Ishikawa (cell line): Measurements from ENCODE around the gene PDZD2.

Experiments used
- CEBPB ChIP-seq: IDR thresholded peaks from 2 replicates; pipeline ENCODE4 v1.6.1; 2012
- CREB1 ChIP-seq: IDR thresholded peaks from 2 replicates; pipeline ENCODE4 v1.6.1; 2012; ENCODE audit warnings: low read depth
- EGR1 ChIP-seq: IDR thresholded peaks from 2 replicates; pipeline ENCODE4 v1.6.1; 2012
- EP300 ChIP-seq: IDR thresholded peaks from 2 replicates; pipeline ENCODE4 v1.6.1; 2012; ENCODE audit warnings: borderline replicate concordance
- FOXM1 ChIP-seq: IDR thresholded peaks from 2 replicates; pipeline ENCODE4 v1.6.1; 2012; ENCODE audit warnings: low read depth, borderline replicate concordance
- NFIC ChIP-seq: IDR thresholded peaks from 2 replicates; pipeline ENCODE4 v1.6.1; 2012
- RAD21 ChIP-seq: IDR thresholded peaks from 2 replicates; pipeline ENCODE4 v1.6.1; 2012; ENCODE audit warnings: low read depth
- TAF1 ChIP-seq: IDR thresholded peaks from 2 replicates; pipeline ENCODE4 v1.6.1; 2012; ENCODE audit warnings: low read depth, mild to moderate bottlenecking
- TCF12 ChIP-seq: IDR thresholded peaks from 2 replicates; pipeline ENCODE4 v1.6.1; 2012; ENCODE audit warnings: low read depth
- TEAD4 ChIP-seq: IDR thresholded peaks from 2 replicates; pipeline ENCODE4 v1.6.1; 2012
- YY1 ChIP-seq: IDR thresholded peaks from 2 replicates; pipeline ENCODE4 v1.6.1; 2012; ENCODE audit warnings: low read depth
- ZBTB7A ChIP-seq: IDR thresholded peaks from 2 replicates; pipeline ENCODE4 v1.6.1; 2012; ENCODE audit warnings: low read depth
- TF ChIP-seq, protein P1 (sequence below): IDR thresholded peaks from 2 replicates; pipeline ENCODE4 v1.6.1; 2012; ENCODE audit warnings: low read depth, mild to moderate bottlenecking
- TF ChIP-seq, protein P2 (sequence below): IDR thresholded peaks from 2 replicates; pipeline ENCODE4 v1.6.1; 2012
- TF ChIP-seq, protein P3 (sequence below): IDR thresholded peaks from 2 replicates; pipeline ENCODE4 v1.6.1; 2012

The PDZD2 gene

DNA sequence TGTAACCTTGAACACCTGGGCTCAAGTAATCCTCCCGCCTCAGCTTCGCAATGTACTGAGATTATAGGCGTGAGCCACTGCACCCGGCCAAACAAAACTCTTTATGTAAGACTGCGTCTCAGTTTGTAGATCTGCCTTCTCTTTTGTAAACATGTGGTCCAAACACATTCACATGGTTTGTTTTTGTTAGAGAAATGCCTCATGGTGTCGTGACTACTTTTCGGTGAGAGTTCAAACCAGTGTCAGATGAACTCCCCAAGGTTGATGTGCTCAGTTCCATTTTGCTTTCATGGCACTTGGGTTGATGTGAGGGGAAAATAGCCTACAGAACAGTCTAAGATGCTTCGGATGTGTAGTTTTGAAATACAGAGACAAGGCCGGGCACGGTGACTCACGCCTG lies 303.6 kb downstream of the PDZD2 start:
- TF ChIP-seq YY1 (no peak), RAD21 (no peak), CEBPB (no peak), FOXM1 (no peak), EGR1 (no peak), EP300 (no peak), ZBTB7A (no peak), NFIC (no peak)
- TF ChIP-seq, protein P1, sequence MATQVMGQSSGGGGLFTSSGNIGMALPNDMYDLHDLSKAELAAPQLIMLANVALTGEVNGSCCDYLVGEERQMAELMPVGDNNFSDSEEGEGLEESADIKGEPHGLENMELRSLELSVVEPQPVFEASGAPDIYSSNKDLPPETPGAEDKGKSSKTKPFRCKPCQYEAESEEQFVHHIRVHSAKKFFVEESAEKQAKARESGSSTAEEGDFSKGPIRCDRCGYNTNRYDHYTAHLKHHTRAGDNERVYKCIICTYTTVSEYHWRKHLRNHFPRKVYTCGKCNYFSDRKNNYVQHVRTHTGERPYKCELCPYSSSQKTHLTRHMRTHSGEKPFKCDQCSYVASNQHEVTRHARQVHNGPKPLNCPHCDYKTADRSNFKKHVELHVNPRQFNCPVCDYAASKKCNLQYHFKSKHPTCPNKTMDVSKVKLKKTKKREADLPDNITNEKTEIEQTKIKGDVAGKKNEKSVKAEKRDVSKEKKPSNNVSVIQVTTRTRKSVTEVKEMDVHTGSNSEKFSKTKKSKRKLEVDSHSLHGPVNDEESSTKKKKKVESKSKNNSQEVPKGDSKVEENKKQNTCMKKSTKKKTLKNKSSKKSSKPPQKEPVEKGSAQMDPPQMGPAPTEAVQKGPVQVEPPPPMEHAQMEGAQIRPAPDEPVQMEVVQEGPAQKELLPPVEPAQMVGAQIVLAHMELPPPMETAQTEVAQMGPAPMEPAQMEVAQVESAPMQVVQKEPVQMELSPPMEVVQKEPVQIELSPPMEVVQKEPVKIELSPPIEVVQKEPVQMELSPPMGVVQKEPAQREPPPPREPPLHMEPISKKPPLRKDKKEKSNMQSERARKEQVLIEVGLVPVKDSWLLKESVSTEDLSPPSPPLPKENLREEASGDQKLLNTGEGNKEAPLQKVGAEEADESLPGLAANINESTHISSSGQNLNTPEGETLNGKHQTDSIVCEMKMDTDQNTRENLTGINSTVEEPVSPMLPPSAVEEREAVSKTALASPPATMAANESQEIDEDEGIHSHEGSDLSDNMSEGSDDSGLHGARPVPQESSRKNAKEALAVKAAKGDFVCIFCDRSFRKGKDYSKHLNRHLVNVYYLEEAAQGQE, result no peak
- TF ChIP-seq, protein P2, sequence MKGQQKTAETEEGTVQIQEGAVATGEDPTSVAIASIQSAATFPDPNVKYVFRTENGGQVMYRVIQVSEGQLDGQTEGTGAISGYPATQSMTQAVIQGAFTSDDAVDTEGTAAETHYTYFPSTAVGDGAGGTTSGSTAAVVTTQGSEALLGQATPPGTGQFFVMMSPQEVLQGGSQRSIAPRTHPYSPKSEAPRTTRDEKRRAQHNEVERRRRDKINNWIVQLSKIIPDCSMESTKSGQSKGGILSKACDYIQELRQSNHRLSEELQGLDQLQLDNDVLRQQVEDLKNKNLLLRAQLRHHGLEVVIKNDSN, result no peak

DNA sequence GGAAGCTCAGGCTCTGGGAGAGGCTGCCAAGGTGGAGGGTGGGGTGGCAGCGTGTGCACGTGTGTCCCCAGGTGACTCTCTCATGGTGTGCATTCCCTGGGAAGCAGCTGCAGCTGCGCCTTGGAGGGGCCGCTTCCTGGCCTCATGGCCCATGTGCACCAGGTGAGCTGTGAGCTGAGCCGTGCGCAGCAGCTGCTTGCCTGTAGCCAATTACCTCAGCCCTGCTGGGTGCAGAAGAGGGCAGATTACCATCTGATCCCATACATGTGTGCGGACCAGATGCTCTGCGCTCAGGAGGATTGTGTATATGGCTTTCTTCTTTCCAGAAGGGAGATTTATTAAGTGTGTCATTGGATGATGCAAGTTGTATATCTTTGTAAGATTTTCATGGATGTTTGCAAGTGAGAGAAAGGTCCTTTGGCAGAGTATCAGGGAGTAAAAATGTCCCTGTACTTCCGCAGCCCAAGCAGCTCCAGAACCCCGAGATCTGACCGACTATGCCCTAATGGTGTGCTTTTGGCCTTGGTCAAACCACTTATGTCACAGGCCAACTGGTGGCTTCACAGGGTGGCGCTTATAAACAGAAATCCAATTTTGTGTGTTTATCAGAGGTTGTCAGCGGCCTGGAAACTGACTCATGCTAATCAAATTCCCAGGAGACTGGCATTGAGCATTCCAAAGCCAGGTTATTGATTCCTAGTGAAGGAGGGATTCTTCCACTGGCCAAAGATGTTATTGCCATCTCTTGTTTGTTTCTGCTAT lies 305.9 kb downstream of the PDZD2 start:
- no peak for TF ChIP-seq CEBPB
- no peak for TF ChIP-seq FOXM1
- TF ChIP-seq ZBTB7A, result no peak
- TF ChIP-seq, protein P2, result no peak
- TF ChIP-seq EGR1, result no peak
- no peak for TF ChIP-seq EP300
- TF ChIP-seq CREB1, result no peak
- no peak for TF ChIP-seq TCF12
- TF ChIP-seq YY1, result no peak
- no peak for TF ChIP-seq TEAD4
- TF ChIP-seq, protein P1, result no peak
- TF ChIP-seq RAD21, result no peak
- TF ChIP-seq, protein P3, sequence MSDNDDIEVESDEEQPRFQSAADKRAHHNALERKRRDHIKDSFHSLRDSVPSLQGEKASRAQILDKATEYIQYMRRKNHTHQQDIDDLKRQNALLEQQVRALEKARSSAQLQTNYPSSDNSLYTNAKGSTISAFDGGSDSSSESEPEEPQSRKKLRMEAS, result no peak
- TF ChIP-seq NFIC, result no peak
- no peak for TF ChIP-seq TAF1

DNA sequence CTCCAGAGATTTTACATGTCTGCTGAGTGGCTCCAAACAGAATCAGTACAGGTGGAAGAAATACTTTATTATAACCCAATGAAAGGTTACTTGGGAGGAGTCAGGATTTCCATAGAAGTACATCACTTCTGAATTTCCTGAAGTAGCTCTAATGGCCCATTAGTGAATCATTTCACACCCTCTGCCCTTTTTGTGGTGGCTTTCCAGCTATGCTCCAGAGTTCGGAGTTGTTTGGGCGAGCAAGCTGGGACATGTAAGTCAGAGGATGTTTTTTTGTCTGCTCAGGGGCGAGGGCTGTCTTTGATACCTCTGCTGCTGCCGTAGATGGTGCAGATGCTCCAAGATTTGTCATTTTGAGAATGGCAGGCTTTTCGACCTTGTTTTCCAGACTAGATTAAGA lies 309.1 kb downstream of the PDZD2 start:
- TF ChIP-seq TCF12 (no peak), NFIC (no peak), ZBTB7A (no peak), TAF1 (no peak), TEAD4 (no peak), EGR1 (no peak), RAD21 (no peak), CREB1 (no peak), CEBPB (no peak), EP300 (no peak), FOXM1 (no peak), YY1 (no peak)
- TF ChIP-seq, protein P2, result no peak
- TF ChIP-seq, protein P3, result no peak
- TF ChIP-seq, protein P1, result no peak

DNA sequence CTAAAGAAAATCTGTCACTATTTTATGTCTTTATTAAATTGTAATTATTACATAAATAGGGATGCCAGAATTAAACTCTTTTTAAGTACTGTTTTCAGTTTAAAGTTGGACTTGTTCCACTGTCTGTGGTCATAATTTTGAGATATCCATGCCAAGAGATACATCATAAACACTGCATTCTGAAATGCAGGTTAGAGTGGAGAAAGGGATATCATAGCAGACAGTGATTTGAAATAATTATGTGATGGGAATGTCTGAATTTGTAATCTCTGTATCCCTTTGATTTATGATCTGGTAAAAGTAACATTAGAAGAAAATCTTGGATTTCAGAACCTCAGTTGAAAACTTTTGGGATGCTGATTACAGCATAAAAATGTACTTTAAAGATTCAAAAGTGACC lies 313.1 kb downstream of the PDZD2 start:
- TF ChIP-seq, protein P1, result no peak
- TF ChIP-seq EGR1 (no peak), YY1 (no peak), CEBPB (no peak), EP300 (no peak), TAF1 (no peak), RAD21 (no peak), NFIC (no peak), TEAD4 (no peak), CREB1 (no peak), ZBTB7A (no peak), TCF12 (no peak), FOXM1 (no peak)
- TF ChIP-seq, protein P2, result no peak
- TF ChIP-seq, protein P3, result no peak
